Erythroblast (primary cell): Measurements from ENCODE around the gene LIMS1.

Experiments used
- GATA1 ChIP-seq: IDR thresholded peaks from 2 replicates; pipeline ENCODE4 v1.6.1; 2011; ENCODE audit warnings: low read depth, mild to moderate bottlenecking, control low read depth, low read length, moderate library complexity
- POLR2A ChIP-seq: IDR thresholded peaks from 2 replicates; pipeline ENCODE4 v1.6.1; 2011; ENCODE audit warnings: mild to moderate bottlenecking, low read length

GRCh38 chr2:108617617-108618016, 83.3 kb downstream of the LIMS1 start:
- TF ChIP-seq POLR2A = no peak
- TF ChIP-seq GATA1 = no peak
